Measurements from ENCODE around the gene SPRYD3.
"Not testable (repeated sequence)": the region's sequence is repeated elsewhere in the genome, so short reads cannot be mapped to it uniquely, and the experiment has no call there.

The SPRYD3 gene

GRCh38 chr12:53079226-53080117 is at the start of gene SPRYD3:
Gene SPRYD3, minus strand, starts transcription at chr12:53079390. Its CDS starts 57 bp downstream, at chr12:53079333.
- peak; percentile 96 for DNase-seq

GRCh38 chr12:53127169-53127568 is 48.0 kb upstream of the SPRYD3 start:
- DNase-seq, result no peak

- no peak for DNase-seq
These were observed 45.1 kb upstream of the SPRYD3 start for GRCh38 chr12:53124352-53124723.

GRCh38 chr12:53123578-53124351 is 44.6 kb upstream of the SPRYD3 start:
- no peak for DNase-seq

- DNase-seq, result no peak
These were observed 43.8 kb upstream of the SPRYD3 start for GRCh38 chr12:53122961-53123468.

GRCh38 chr12:53120685-53121525 is 41.7 kb upstream of the SPRYD3 start:
- no peak for DNase-seq

- DNase-seq, result no peak
These were observed 39.6 kb upstream of the SPRYD3 start for GRCh38 chr12:53118751-53119300.

GRCh38 chr12:53115891-53116648 is 36.9 kb upstream of the SPRYD3 start:
- DNase-seq, result no peak

GRCh38 chr12:53115112-53115890 is 36.1 kb upstream of the SPRYD3 start:
- DNase-seq, result no peak

- DNase-seq, result no peak
These were observed 34.8 kb upstream of the SPRYD3 start for GRCh38 chr12:53113951-53114350.

- DNase-seq, result no peak
These were observed 34.0 kb upstream of the SPRYD3 start for GRCh38 chr12:53113136-53113705.

GRCh38 chr12:53112431-53112830 is 33.2 kb upstream of the SPRYD3 start:
- DNase-seq, result not testable (repeated sequence)

- DNase-seq, result no peak
These were observed 27.9 kb upstream of the SPRYD3 start for GRCh38 chr12:53107122-53107521.

- no peak for DNase-seq
These were observed 26.7 kb upstream of the SPRYD3 start for GRCh38 chr12:53105712-53106439.

- DNase-seq, result no peak
These were observed 26.1 kb upstream of the SPRYD3 start for GRCh38 chr12:53105256-53105655.

- DNase-seq, result no peak
These were observed 24.7 kb upstream of the SPRYD3 start for GRCh38 chr12:53103860-53104305.

GRCh38 chr12:53102883-53103807 is 24.0 kb upstream of the SPRYD3 start, which contains the start of gene SOAT2:
Gene SOAT2, plus strand, starts transcription at chr12:53103486. Its CDS starts 92 bp downstream, at chr12:53103578.
- DNase-seq, result peak; percentile 34

All from stimulated activated naive CD4-positive, alpha-beta T cell treated with Interleukin-2 at 50 U/mL for 16 hours (primary cell).